Transverse colon (tissue), 3 donors: ENCODE data around the gene FIZ1.

Experiments
- CTCF ChIP-seq, 5 experiments: fragments of 200-600 bp in 3 of 5; fragments of 450-650 bp in 2 of 5; sonication (generic) in 3 of 5; IDR thresholded peaks; 1 replicate in 2 of 5; 2 replicates in 3 of 5; pipeline ENCODE4 v1.5.1; 2016 to 2017; ENCODE audit warnings: antibody characterized with exemption in 5 of 5, inconsistent platforms in 3 of 5, mild to moderate bottlenecking in 2 of 5, moderate library complexity in 1 of 5
- POLR2A ChIP-seq: fragments of 450-650 bp; IDR thresholded peaks from one replicate; pipeline ENCODE4 v1.6.1; 2016; ENCODE audit warnings: antibody characterized with exemption, mild to moderate bottlenecking, moderate library complexity

- TF ChIP-seq POLR2A (no peak), CTCF (IDR thresholded peaks at IDR 0.05) (no peak)
These were observed 44.6 kb downstream of the FIZ1 start for GRCh38 chr19:55554741-55555152.
